ENCODE results near the gene GNAS-AS1.
A peak's percentile ranks its signal among the peaks of the same experiment; 100 is the strongest.
"Not testable (repeated sequence)": the region's sequence is repeated elsewhere in the genome, so short reads cannot be mapped to it uniquely, and the experiment has no call there.

The GNAS-AS1 gene

DNA sequence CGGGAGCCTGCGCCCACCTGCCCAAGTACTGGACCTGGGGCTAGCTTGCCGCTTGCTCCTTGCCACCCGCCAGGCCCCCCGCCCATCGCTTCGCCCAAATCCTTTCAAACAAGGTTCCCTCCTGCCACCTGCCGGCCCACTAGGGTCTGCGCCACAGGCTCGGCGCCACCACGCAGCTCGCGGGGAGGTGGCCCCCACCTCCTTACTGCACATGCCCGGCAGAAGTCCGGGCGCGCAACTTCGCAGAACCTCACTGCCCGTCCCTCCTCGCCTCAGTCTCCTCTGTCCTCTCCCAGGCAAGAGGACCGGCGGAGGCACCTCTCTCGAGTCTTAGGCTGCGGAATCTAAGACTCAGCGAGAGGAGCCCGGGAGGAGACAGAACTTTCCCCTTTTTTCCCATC lies 11.2 kb downstream of the GNAS-AS1 start:
- Mint-ChIP-seq H3K4me1 (ENCODE audit: low read depth) (peaks cover 17% of the 10 kb centered on the region), H3K9me3 (no peaks in the 10 kb centered on the region), H3K36me3 (ENCODE audit: low read depth) (peaks cover 4% of the 10 kb centered on the region), H3K27me3 (peaks cover 77% of the 10 kb centered on the region), H3K27ac (no peak overlapping the region), H3K4me3 (peak overlapping the region; percentile 20)

GRCh38 chr20:58838174-58838573 lies 12.5 kb downstream of the GNAS-AS1 start:
- H3K27me3 Mint-ChIP-seq = peaks cover 77% of the 10 kb centered on the region
- H3K9me3 Mint-ChIP-seq = no peaks in the 10 kb centered on the region
- no peak overlapping the region for H3K27ac Mint-ChIP-seq
- H3K4me3 Mint-ChIP-seq = no peak overlapping the region
- peaks cover 17% of the 10 kb centered on the region for H3K4me1 Mint-ChIP-seq (ENCODE audit: low read depth)
- peaks cover 4% of the 10 kb centered on the region for H3K36me3 Mint-ChIP-seq (ENCODE audit: low read depth)

- peaks cover 17% of the 10 kb centered on the region for H3K4me1 Mint-ChIP-seq (ENCODE audit: low read depth)
- H3K4me3 Mint-ChIP-seq = no peak overlapping the region
- H3K36me3 Mint-ChIP-seq (ENCODE audit: low read depth) = peaks cover 4% of the 10 kb centered on the region
- H3K27me3 Mint-ChIP-seq = peaks cover 77% of the 10 kb centered on the region
- no peaks in the 10 kb centered on the region for H3K9me3 Mint-ChIP-seq
- H3K27ac Mint-ChIP-seq = no peak overlapping the region
These were observed 13.0 kb downstream of the GNAS-AS1 start for GRCh38 chr20:58837717-58838116.

- no peaks in the 10 kb centered on the region for H3K9me3 Mint-ChIP-seq
- H3K27ac Mint-ChIP-seq = no peak overlapping the region
- peaks cover 13% of the 10 kb centered on the region for H3K4me1 Mint-ChIP-seq (ENCODE audit: low read depth)
- no peaks in the 10 kb centered on the region for H3K36me3 Mint-ChIP-seq (ENCODE audit: low read depth)
- no peak overlapping the region for H3K4me3 Mint-ChIP-seq
- peaks cover 76% of the 10 kb centered on the region for H3K27me3 Mint-ChIP-seq
These were observed 14.0 kb downstream of the GNAS-AS1 start for GRCh38 chr20:58836616-58837204.

GRCh38 chr20:58835231-58835630 lies 15.5 kb downstream of the GNAS-AS1 start:
- Mint-ChIP-seq H3K9me3 (no peaks in the 10 kb centered on the region), H3K36me3 (ENCODE audit: low read depth) (peaks cover 4% of the 10 kb centered on the region), H3K27ac (no peak overlapping the region), H3K4me1 (ENCODE audit: low read depth) (peaks cover 8% of the 10 kb centered on the region), H3K27me3 (peaks cover 66% of the 10 kb centered on the region), H3K4me3 (no peak overlapping the region)

GRCh38 chr20:58833921-58834320 lies 16.8 kb downstream of the GNAS-AS1 start:
- no peaks in the 10 kb centered on the region for H3K4me1 Mint-ChIP-seq (ENCODE audit: low read depth)
- no peaks in the 10 kb centered on the region for H3K9me3 Mint-ChIP-seq
- no peak overlapping the region for H3K27ac Mint-ChIP-seq
- H3K27me3 Mint-ChIP-seq = peaks cover 65% of the 10 kb centered on the region
- no peak overlapping the region for H3K4me3 Mint-ChIP-seq
- peaks cover 4% of the 10 kb centered on the region for H3K36me3 Mint-ChIP-seq (ENCODE audit: low read depth)

GRCh38 chr20:58832457-58832856 lies 18.2 kb downstream of the GNAS-AS1 start:
- Mint-ChIP-seq H3K9me3 (no peaks in the 10 kb centered on the region), H3K36me3 (ENCODE audit: low read depth) (peaks cover 4% of the 10 kb centered on the region), H3K4me1 (ENCODE audit: low read depth) (no peaks in the 10 kb centered on the region)

GRCh38 chr20:58829531-58829941 lies 21.2 kb downstream of the GNAS-AS1 start:
- H3K4me3 Mint-ChIP-seq = no peak overlapping the region
- H3K27ac Mint-ChIP-seq = no peak overlapping the region
- peaks cover 40% of the 10 kb centered on the region for H3K27me3 Mint-ChIP-seq
- H3K4me1 Mint-ChIP-seq (ENCODE audit: low read depth) = no peaks in the 10 kb centered on the region
- H3K36me3 Mint-ChIP-seq (ENCODE audit: low read depth) = peaks cover 4% of the 10 kb centered on the region
- H3K9me3 Mint-ChIP-seq = no peaks in the 10 kb centered on the region

More at GRCh38 chr20:58832457-58832856, 18.2 kb downstream of the GNAS-AS1 start:
- Mint-ChIP-seq H3K27ac (no peak overlapping the region), H3K4me3 (no peak overlapping the region), H3K27me3 (peaks cover 59% of the 10 kb centered on the region)

DNA sequence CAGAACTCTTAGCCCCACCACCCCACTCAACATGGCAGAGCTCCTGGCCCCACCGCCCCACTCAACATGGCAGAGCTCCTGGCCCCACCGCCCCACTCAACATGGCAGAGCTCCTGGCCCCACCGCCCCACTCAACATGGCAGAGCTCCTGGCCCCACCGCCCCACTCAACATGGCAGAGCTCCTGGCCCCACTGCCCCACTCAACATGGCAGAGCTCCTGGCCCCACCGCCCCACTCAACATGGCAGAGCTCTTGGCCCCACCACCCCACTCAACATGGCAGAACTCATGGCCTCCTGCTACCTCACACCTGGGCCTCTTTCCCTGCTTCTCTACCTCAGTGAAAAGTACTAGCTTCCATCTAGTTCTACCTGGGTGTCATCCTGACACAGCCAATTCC lies 21.9 kb downstream of the GNAS-AS1 start:
- peaks cover 33% of the 10 kb centered on the region for H3K27me3 Mint-ChIP-seq
- H3K4me1 Mint-ChIP-seq (ENCODE audit: low read depth); H3K9me3 Mint-ChIP-seq; H3K27ac Mint-ChIP-seq; H3K4me3 Mint-ChIP-seq; H3K36me3 Mint-ChIP-seq (ENCODE audit: low read depth): not testable (repeated sequence)

DNA sequence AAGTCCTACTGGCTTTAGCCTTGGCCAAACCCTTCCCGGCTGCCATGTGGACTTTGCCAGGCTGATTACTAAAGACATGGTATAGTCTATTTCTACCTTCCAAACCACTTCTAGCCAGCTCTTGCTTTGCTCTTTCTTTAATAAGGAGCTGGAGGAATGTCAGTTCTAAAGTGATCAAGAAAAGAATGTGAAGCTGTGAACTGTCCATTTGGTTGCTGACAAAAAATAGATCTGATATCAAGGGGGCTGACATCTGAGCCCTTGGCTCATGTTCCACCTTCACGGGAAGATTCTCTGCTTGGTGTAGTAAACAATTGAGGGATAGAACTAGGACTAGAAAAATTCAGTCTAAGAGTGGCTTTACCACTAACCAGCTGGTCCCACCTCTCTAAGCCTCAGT lies 22.6 kb downstream of the GNAS-AS1 start:
- Mint-ChIP-seq H3K4me1 (ENCODE audit: low read depth) (no peaks in the 10 kb centered on the region), H3K27ac (no peak overlapping the region), H3K9me3 (no peaks in the 10 kb centered on the region), H3K4me3 (no peak overlapping the region), H3K27me3 (peaks cover 26% of the 10 kb centered on the region), H3K36me3 (ENCODE audit: low read depth) (peaks cover 4% of the 10 kb centered on the region)

- H3K4me3 Mint-ChIP-seq = no peak overlapping the region
- H3K9me3 Mint-ChIP-seq = peaks cover 2% of the 10 kb centered on the region
These were observed 24.4 kb downstream of the GNAS-AS1 start for GRCh38 chr20:58826271-58826670.

DNA sequence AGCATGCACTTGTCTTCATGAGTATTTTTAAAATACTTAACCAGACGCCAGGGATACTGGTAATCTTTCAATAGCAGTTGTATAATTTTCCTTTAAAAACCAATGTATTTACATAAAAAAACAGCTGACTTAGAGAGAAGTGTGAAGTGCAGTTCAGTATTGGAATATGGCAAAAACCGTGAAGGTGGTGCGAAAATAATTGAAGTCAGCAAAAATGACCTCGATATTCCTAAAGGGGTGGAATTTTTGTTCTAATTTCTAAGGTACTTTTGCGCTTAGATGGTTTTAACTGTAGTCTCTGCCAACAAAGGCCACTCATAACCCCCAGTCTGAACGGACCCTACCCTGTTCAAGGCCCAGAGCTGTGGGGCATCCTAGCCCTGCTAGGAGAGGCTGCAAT lies 25.3 kb downstream of the GNAS-AS1 start:
- Mint-ChIP-seq H3K27me3 (peaks cover 18% of the 10 kb centered on the region), H3K27ac (no peak overlapping the region), H3K4me1 (ENCODE audit: low read depth) (no peaks in the 10 kb centered on the region), H3K4me3 (no peak overlapping the region), H3K36me3 (ENCODE audit: low read depth) (peaks cover 10% of the 10 kb centered on the region), H3K9me3 (peaks cover 10% of the 10 kb centered on the region)

More at GRCh38 chr20:58826271-58826670, 24.4 kb downstream of the GNAS-AS1 start:
- Mint-ChIP-seq H3K27ac (no peak overlapping the region), H3K36me3 (ENCODE audit: low read depth) (peaks cover 6% of the 10 kb centered on the region), H3K4me1 (ENCODE audit: low read depth) (no peaks in the 10 kb centered on the region), H3K27me3 (peaks cover 14% of the 10 kb centered on the region)

- H3K9me3 Mint-ChIP-seq = peaks cover 12% of the 10 kb centered on the region
- H3K27me3 Mint-ChIP-seq = peaks cover 19% of the 10 kb centered on the region
- no peak overlapping the region for H3K27ac Mint-ChIP-seq
- no peak overlapping the region for H3K4me3 Mint-ChIP-seq
- H3K36me3 Mint-ChIP-seq (ENCODE audit: low read depth) = peaks cover 12% of the 10 kb centered on the region
- no peaks in the 10 kb centered on the region for H3K4me1 Mint-ChIP-seq (ENCODE audit: low read depth)
These were observed 25.9 kb downstream of the GNAS-AS1 start for GRCh38 chr20:58824843-58825242.

- peaks cover 15% of the 10 kb centered on the region for H3K27me3 Mint-ChIP-seq
- peaks cover 14% of the 10 kb centered on the region for H3K4me1 Mint-ChIP-seq (ENCODE audit: low read depth)
- H3K36me3 Mint-ChIP-seq (ENCODE audit: low read depth) = peaks cover 21% of the 10 kb centered on the region
- H3K4me3 Mint-ChIP-seq = no peak overlapping the region
- H3K27ac Mint-ChIP-seq = no peak overlapping the region
- peaks cover 12% of the 10 kb centered on the region for H3K9me3 Mint-ChIP-seq
These were observed 27.7 kb downstream of the GNAS-AS1 start for GRCh38 chr20:58822748-58823730.

DNA sequence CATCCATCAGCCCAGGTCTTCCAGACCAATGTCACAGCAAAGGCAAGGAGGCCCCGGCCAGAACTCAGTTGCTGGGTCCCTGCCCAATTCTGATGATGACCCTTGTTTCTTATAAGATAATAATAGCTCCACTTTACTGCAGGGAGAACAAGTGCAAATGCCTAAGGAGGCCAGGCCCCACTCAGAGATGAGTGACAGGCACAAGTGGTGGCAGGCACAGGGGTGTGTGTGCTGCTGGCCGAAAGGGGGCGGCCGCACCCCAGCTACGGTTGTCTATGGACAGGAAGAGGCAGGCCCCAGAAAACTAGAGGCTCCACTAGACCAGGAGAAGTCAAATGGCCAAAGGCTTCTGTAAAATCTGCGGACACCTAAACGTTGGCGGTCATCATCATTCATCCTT lies 28.6 kb downstream of the GNAS-AS1 start:
- Mint-ChIP-seq H3K4me1 (ENCODE audit: low read depth) (peaks cover 15% of the 10 kb centered on the region), H3K36me3 (ENCODE audit: low read depth) (peaks cover 21% of the 10 kb centered on the region), H3K9me3 (peaks cover 12% of the 10 kb centered on the region), H3K27ac (no peak overlapping the region), H3K4me3 (no peak overlapping the region), H3K27me3 (peaks cover 15% of the 10 kb centered on the region)

Measured in stimulated activated naive CD8-positive, alpha-beta T cell treated with anti-CD3 and anti-CD28 coated beads, Interleukin-15, Interleukin-2, amounts not matched to agents 100 ng/mL and 50 ng/mL, for 24 hours (primary cell).